Measurements from ENCODE around the gene MAPK13. TPM values are rescaled to one million over a fixed set of nuclear protein-coding genes. Genes with fewer than 3 reads are reported as not detected.
"Not testable (repeated sequence)": the region's sequence is repeated elsewhere in the genome, so short reads cannot be mapped to it uniquely, and the experiment has no call there.

MAPK13 gene
- 10 to 100 TPM in 2 of 6 experiments, 1 to 10 TPM in 4; 5.7 to 12.4 (median 6.5) TPM for total RNA-seq (2021; fragmentation: NEBNext Ultra II Directional; extraction: Animal tissue kit (Norgen Biotek cat#: 25700))
- long read RNA-seq, transcript MAPK13-201 (12 exons, 2,052 nt), result major isoform, 9 of 13 reads
- long read RNA-seq, partial matches to known transcripts, result 2 of 13 reads
- long read RNA-seq, other reads (novel, unspliced or antisense), result 2 of 13 reads

DNA sequence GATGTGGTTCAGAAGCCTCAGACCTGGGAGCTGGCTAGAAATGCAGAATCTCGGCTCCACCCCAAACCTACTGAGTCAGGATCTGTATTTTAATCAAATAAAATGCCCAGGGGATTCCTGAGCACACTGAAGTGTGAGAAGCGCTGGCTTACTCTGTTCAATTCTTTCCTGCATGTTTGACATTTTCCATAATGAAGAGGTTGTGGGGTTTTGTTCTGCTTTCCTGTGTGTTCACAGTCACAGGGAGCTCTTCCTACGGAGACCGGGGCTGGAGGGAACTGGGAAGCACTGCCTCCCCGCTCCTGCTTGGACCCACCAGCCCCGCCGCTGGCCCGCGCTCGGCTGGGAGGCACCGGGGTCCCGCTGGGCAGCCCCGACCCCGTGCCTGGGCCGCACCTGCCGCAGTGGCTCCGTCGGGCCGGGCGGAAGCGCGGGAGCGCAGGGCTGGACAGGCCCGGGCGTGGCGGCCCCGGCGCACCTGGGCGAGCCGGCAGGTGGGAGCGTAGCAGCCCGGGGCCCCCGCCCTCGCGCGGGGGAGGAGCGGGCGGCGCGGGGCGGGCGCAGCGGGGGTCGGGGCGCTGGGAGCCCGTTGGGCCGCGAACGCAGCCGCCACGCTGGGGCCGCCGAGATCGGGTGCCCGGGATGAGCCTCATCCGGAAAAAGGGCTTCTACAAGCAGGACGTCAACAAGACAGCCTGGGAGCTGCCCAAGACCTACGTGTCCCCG is at the start of gene MAPK13:
Gene MAPK13, plus strand, starts transcription at position 573 of the 726 bp plus-strand sequence. Its CDS starts 70 bp downstream, at position 643.
- no peak for TF ChIP-seq CTCF (IDR thresholded peaks at IDR 0.05)
- Mint-ChIP-seq H3K27ac (peak within 1 kb of the TSS; percentile 86), H3K4me1 (ENCODE audit: low read depth) (peaks cover 71% of the 10 kb centered on the region), H3K9me3 (no peaks in the 10 kb centered on the region), H3K4me3 (peak within 1 kb of the TSS; percentile 62), H3K36me3 (ENCODE audit: low read depth) (no peaks in the 10 kb centered on the region), H3K27me3 (ENCODE audit: insufficient read depth) (no peaks in the 10 kb centered on the region)
- DNase-seq, result no peak

GRCh38 chr6:36082318-36082717 is 48.0 kb upstream of the MAPK13 start:
- Mint-ChIP-seq H3K4me3 (no peak overlapping the region), H3K27me3 (ENCODE audit: insufficient read depth) (no peaks in the 10 kb centered on the region; the same call in 1 of the 2 replicates), H3K4me1 (ENCODE audit: low read depth) (no peaks in the 10 kb centered on the region), H3K27ac (no peak overlapping the region), H3K9me3 (peaks cover 12% of the 10 kb centered on the region; the same call in 1 of the 2 replicates), H3K36me3 (ENCODE audit: low read depth) (peaks cover 69% of the 10 kb centered on the region)
- no peak for DNase-seq
- no peak for TF ChIP-seq CTCF (IDR thresholded peaks at IDR 0.05)

- no peak for DNase-seq
- Mint-ChIP-seq H3K27me3 (ENCODE audit: insufficient read depth) (no peaks in the 10 kb centered on the region; the same call in 1 of the 2 replicates), H3K27ac (no peak overlapping the region), H3K4me1 (ENCODE audit: low read depth) (peaks cover 9% of the 10 kb centered on the region), H3K36me3 (ENCODE audit: low read depth) (peaks cover 79% of the 10 kb centered on the region), H3K4me3 (no peak overlapping the region), H3K9me3 (peaks cover 16% of the 10 kb centered on the region; the same call in 1 of the 2 replicates)
- no peak for TF ChIP-seq CTCF (IDR thresholded peaks at IDR 0.05)
Observed at GRCh38 chr6:36083446-36083845, 46.9 kb upstream of the MAPK13 start.

DNA sequence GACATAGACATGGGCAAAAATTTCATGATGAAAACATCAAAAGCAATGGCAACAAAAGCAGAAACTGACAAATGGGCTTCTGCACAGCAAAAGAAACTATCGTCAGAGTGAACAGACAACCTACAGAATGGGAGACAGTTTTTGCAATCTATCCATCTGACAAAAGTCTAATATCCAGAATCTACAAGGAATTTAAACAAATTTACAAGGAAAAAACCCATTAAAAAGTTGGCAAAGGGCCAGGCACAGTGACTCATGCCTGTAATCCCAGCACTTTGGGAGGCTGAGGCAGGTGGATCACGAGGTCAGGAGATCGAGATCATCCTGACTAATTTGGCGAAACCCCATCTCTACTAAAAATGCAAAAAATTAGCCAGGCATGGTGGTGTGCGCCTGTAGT is 42.1 kb upstream of the MAPK13 start:
- H3K27ac Mint-ChIP-seq; DNase-seq; H3K4me3 Mint-ChIP-seq; H3K4me1 Mint-ChIP-seq (ENCODE audit: low read depth); H3K27me3 Mint-ChIP-seq (ENCODE audit: insufficient read depth): not testable (repeated sequence)
- Mint-ChIP-seq H3K36me3 (ENCODE audit: low read depth) (peaks cover 47% of the 10 kb centered on the region), H3K9me3 (peaks cover 16% of the 10 kb centered on the region; the same call in 1 of the 2 replicates)

- Mint-ChIP-seq H3K27me3 (ENCODE audit: insufficient read depth) (peaks cover 1% of the 10 kb centered on the region), H3K4me1 (ENCODE audit: low read depth) (peaks cover 9% of the 10 kb centered on the region), H3K4me3 (no peak overlapping the region), H3K27ac (no peak overlapping the region), H3K36me3 (ENCODE audit: low read depth) (peaks cover 41% of the 10 kb centered on the region), H3K9me3 (peaks cover 16% of the 10 kb centered on the region; the same call in 1 of the 2 replicates)
- no peak for TF ChIP-seq CTCF (IDR thresholded peaks at IDR 0.05)
- no peak for DNase-seq
Observed at GRCh38 chr6:36089048-36089447, 41.3 kb upstream of the MAPK13 start.

DNA sequence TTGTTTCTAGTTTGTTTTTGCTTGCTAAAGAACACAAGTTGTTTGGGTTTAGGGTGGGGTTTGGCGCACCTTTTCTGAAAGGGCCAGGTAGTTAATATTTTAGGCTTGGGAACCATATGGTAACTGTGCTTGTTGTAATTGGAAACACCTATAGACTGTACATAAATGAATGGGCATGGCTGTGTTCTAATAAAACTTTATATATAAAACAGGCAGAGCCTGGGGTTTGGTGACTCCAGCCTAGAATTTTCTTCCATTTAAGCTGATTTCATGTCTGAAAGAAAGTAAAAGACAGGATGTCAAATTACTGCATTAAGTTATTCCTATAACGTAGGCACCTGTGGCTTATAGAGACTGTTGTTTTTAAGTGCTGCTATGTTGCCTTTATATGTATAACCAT is 36.1 kb upstream of the MAPK13 start:
- no peaks in the 10 kb centered on the region for H3K9me3 Mint-ChIP-seq
- peaks cover 1% of the 10 kb centered on the region; the same call in 1 of the 2 replicates for H3K27me3 Mint-ChIP-seq (ENCODE audit: insufficient read depth)
- peaks cover 11% of the 10 kb centered on the region for H3K4me1 Mint-ChIP-seq (ENCODE audit: low read depth)
- no peak overlapping the region for H3K4me3 Mint-ChIP-seq
- H3K36me3 Mint-ChIP-seq (ENCODE audit: low read depth), result no peaks in the 10 kb centered on the region; the same call in 1 of the 2 replicates
- no peak for DNase-seq
- H3K27ac Mint-ChIP-seq, result peak overlapping the region; percentile 62; the same call in 1 of the 2 replicates
- no peak for TF ChIP-seq CTCF (IDR thresholded peaks at IDR 0.05)
